ENCODE measurements around the gene ACOX2. TPM values are rescaled to one million over a fixed set of nuclear protein-coding genes. Genes with fewer than 3 reads are reported as not detected.
A peak's percentile ranks its signal among the peaks of the same experiment; 100 is the strongest.

ACOX2 gene
- total and polyA plus RNA-seq, 2 of the 13 experiments (the other 11 are each of a cell fraction or from before 2014, with no cell fraction given), result 42.6 to 98.5 TPM

DNA sequence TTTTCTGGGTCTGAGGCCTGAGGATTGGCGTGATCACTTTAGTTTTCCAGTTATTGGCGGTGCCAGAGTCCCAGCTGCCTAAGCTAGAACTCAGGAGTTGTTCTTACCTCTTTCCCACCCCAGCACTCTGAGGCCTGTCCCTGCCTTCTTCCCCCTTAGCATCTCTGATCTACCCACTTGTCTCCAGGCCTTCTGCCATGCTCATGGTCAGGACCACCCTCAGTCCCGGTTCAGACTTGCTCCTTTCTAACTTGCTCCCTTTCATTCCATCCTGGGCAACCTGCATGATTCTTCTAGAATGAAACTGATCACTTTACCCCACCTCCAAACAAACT, 15.7 kb downstream of the ACOX2 start (continued):
- no peak for TF ChIP-seq MZF1 (CRISPR knock-in tag; IDR thresholded peaks at IDR 0.05; ENCODE audit: borderline replicate concordance)
- no peak for TF ChIP-seq HOXA7 (CRISPR knock-in tag; IDR thresholded peaks at IDR 0.05)
- TF ChIP-seq SMAD3 (CRISPR knock-in tag; IDR thresholded peaks at IDR 0.05), result no peak
- TF ChIP-seq ZFP36 (IDR thresholded peaks at IDR 0.05; ENCODE audit: borderline replicate concordance, low read depth, low read length, partially characterized antibody), result no peak
- TF ChIP-seq NR1H2 (CRISPR knock-in tag; IDR thresholded peaks at IDR 0.05; ENCODE audit: borderline replicate concordance, low read depth), result 0 out of 2 replicates have a peak, but pooled peaks have one; percentile 70
- TF ChIP-seq HIVEP1 (CRISPR knock-in tag; IDR thresholded peaks at IDR 0.05), result no peak
- TF ChIP-seq, protein P1, sequence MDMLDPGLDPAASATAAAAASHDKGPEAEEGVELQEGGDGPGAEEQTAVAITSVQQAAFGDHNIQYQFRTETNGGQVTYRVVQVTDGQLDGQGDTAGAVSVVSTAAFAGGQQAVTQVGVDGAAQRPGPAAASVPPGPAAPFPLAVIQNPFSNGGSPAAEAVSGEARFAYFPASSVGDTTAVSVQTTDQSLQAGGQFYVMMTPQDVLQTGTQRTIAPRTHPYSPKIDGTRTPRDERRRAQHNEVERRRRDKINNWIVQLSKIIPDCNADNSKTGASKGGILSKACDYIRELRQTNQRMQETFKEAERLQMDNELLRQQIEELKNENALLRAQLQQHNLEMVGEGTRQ (IDR thresholded peaks at IDR 0.05; ENCODE audit: low read depth, low read length), result no peak
- TF ChIP-seq, protein P1 (CRISPR knock-in tag; IDR thresholded peaks at IDR 0.05; ENCODE audit: borderline replicate concordance), result peak; percentile 68; the same call in 1 of the 2 replicates
- TF ChIP-seq ZNF790 (CRISPR knock-in tag; IDR thresholded peaks at IDR 0.05; ENCODE audit: borderline replicate concordance), result no peak
- 0 out of 2 replicates have a peak, but pooled peaks have one; percentile 9 for TF ChIP-seq ZNF605 (CRISPR knock-in tag; IDR thresholded peaks at IDR 0.05)
- TF ChIP-seq ZFP90 (CRISPR knock-in tag; IDR thresholded peaks at IDR 0.05; ENCODE audit: borderline replicate concordance), result no peak
